GM12872 (cell line): ENCODE measurements around the gene MFSD6.

ENCODE experiments used
- CTCF ChIP-seq: IDR thresholded peaks from 3 replicates; pipeline ENCODE4 v1.5.1; 2011; ENCODE audit warnings: low read depth, mild to moderate bottlenecking, low read length, moderate library complexity; ENCODE audit not compliant: insufficient read depth

Gene MFSD6

GRCh38 chr2:190486037-190486623 is 78.0 kb downstream of the MFSD6 start:
- TF ChIP-seq CTCF, result no peak

- TF ChIP-seq CTCF, result no peak
Observed at GRCh38 chr2:190488516-190489233, 80.5 kb downstream of the MFSD6 start.

- no peak for TF ChIP-seq CTCF
Observed at GRCh38 chr2:190489475-190489874, 81.3 kb downstream of the MFSD6 start.

- no peak for TF ChIP-seq CTCF
Observed at GRCh38 chr2:190490502-190490901, 82.3 kb downstream of the MFSD6 start.

- TF ChIP-seq CTCF, result no peak
Observed at GRCh38 chr2:190493095-190493494, 84.9 kb downstream of the MFSD6 start.

GRCh38 chr2:190497428-190497827 is 89.3 kb downstream of the MFSD6 start:
- TF ChIP-seq CTCF, result no peak

- TF ChIP-seq CTCF, result no peak
Observed at GRCh38 chr2:190499273-190499672, 91.1 kb downstream of the MFSD6 start.
